Measurements from ENCODE around the gene PADI4.

The PADI4 gene

DNA sequence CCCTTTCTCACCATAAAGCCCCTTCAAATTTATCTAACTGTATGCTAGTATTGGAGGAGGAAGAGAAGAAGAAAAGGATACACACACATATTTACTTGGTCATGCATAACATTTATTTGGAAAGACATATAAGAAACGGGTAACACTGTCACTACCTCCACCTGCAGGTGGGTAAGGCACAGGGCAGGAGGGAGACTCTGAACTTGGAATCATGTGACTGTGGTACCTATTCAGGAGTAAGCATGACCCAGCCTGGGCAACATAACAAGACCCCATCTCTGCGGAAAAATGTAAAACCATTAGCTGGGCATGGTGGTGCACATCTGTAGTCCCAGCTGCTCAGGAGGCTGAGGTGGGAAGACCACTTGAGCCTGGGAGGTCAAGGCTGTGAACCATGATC lies 62.6 kb downstream of the PADI4 start:
- DNase-seq (ENCODE audit: extremely low read depth, low read depth) = no peak
- TF ChIP-seq, protein P1, sequence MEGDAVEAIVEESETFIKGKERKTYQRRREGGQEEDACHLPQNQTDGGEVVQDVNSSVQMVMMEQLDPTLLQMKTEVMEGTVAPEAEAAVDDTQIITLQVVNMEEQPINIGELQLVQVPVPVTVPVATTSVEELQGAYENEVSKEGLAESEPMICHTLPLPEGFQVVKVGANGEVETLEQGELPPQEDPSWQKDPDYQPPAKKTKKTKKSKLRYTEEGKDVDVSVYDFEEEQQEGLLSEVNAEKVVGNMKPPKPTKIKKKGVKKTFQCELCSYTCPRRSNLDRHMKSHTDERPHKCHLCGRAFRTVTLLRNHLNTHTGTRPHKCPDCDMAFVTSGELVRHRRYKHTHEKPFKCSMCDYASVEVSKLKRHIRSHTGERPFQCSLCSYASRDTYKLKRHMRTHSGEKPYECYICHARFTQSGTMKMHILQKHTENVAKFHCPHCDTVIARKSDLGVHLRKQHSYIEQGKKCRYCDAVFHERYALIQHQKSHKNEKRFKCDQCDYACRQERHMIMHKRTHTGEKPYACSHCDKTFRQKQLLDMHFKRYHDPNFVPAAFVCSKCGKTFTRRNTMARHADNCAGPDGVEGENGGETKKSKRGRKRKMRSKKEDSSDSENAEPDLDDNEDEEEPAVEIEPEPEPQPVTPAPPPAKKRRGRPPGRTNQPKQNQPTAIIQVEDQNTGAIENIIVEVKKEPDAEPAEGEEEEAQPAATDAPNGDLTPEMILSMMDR (IDR thresholded peaks at IDR 0.05; ENCODE audit: low read depth, low read length) = no peak

DNA sequence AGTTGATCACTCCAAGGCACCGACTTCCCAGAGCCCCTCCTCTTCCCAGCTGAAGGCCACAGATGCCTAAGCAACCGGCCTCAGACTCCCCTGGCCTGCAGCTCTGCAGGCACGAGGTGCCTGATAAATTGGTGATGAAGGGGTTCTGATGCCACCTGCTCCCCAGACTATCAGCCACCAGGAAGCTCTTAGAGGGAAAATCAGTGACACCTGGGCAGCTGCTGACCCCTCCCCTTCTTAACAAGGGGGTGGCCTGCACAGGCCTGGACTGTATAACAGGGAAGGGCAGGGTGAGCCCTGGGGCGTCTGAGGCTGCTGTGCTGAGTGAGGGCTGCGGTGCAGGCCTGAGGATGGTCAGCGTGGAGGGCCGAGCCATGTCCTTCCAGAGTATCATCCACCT lies 63.9 kb downstream of the PADI4 start, which contains the start of gene PADI6:
Gene PADI6 (plus strand): TSS at position 301 of the 400 bp plus-strand sequence. CDS start 50 bp downstream, at position 351.
- DNase-seq (ENCODE audit: extremely low read depth, low read depth) = no peak
- TF ChIP-seq, protein P1 (IDR thresholded peaks at IDR 0.05; ENCODE audit: low read depth, low read length) = no peak

DNA sequence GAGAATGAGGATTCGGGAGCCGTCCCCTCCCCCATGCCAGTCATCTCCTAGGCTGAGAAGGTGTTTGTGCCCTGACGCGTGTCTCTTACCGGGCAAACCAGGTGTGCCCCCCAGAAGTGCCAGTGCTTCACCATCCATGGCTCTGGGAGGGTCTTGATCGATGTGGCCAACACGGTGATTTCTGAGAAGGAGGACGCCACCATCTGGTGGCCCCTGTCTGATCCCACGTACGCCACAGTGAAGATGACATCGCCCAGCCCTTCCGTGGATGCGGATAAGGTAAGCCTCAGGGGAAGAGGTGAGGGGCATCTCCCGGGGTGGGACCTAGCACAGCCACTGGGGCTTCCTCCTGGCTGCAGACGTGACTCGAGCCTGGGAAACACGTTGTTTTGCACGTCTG lies 65.0 kb downstream of the PADI4 start:
- TF ChIP-seq, protein P1 (IDR thresholded peaks at IDR 0.05; ENCODE audit: low read depth, low read length) = no peak
- DNase-seq (ENCODE audit: extremely low read depth, low read depth) = no peak

DNA sequence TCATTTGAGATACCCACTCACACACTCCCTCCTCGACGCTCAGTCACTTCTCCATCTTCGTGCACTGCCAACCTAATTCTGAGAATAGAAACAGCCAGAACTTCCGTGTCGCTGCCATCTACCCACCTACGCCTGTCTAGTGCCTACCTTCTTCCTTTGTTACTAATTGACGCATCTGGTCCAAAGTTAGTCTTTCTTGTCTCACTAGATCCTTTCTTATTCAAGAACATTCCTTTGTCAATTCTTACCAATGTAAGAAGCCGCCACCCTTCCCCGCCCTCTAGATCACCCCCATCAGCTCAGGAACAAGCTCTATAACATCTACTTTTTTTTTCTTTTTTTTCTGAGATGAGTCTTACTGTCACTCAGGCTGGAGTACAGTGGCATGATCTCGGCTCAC lies 67.7 kb downstream of the PADI4 start:
- TF ChIP-seq, protein P1 (IDR thresholded peaks at IDR 0.05; ENCODE audit: low read depth, low read length) = no peak
- DNase-seq (ENCODE audit: extremely low read depth, low read depth) = no peak

DNA sequence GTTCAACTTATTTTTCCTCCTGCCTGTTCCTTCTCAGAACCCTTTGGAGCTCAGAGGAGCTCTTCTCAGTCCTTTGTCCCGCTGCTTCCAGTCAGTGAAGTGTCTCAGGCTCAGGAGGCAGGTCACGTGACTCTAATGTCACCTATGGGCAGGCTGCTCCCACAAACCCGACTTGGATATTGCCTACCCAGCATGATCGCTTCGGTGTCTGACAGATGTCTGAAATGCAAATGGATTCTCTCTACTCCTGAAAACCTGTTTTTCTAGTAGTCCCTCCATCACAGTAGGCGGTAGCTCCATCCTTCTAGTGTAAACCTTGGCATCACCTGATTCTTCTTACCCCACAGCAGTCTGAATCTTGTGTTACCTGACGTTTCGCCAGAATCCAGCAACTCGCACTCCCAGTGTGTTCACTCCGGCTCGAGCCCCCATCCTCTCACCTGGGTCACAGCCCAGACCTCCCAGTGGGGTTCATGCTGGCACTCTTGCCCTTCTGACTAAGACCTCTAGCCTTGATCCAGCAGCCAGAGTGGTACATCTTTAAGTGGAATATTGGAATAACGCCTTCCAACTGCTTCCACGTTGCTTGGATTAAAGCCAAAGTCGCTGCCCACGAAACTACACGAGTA lies 69.4 kb downstream of the PADI4 start:
- TF ChIP-seq, protein P1 (IDR thresholded peaks at IDR 0.05; ENCODE audit: low read depth, low read length) = no peak

DNA sequence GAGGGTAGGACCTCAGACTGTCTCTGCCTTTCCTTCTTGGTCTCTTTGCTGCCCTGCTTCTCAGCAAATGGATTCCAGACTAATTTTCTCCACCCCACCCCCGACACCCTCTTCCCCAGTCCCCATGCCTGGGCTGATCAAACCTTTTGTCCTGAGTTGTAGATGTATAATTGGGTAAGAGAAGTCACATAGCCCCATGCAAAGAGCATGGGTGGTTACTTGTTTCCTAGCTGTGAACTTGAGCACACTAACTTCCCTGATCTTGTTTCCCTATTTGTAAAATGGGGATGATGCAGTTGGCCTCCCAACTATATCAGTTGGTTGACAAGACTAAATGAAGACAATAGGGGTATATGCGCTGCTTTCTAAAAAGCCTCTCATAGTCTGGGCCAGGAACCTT lies 73.2 kb downstream of the PADI4 start:
- TF ChIP-seq, protein P1 (IDR thresholded peaks at IDR 0.05; ENCODE audit: low read depth, low read length) = no peak
- DNase-seq (ENCODE audit: extremely low read depth, low read depth) = no peak

More for the DNA sequence above, 69.4 kb downstream of the PADI4 start:
- no peak for DNase-seq (ENCODE audit: extremely low read depth, low read depth)

DNA sequence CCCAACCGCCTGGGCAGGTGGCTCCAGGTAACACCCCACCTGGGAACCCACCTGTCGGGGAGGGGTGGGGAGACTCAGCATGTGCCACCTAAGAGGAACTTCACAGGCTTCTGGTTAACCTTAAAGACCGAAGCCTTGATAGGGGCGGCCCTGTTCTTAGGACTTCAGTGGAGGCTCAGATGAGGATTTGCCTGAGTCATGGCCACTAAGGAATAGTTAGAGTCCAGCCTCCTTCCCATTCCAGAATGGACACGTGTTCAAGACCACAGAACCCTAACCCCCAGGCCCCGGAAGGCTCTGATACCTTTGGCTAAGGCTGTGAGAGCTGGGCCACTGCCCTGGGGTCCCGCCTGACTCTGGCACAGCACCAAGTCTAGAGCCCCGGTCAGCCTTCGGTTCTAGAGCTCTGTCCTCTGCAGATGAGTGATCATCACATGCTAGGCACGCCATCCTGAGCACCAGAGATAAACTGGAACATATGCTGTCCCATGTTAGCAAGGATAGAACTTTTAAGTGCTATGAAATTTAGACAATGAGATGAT lies 84.3 kb downstream of the PADI4 start:
- no peak for DNase-seq (ENCODE audit: extremely low read depth, low read depth)
- TF ChIP-seq, protein P1 (IDR thresholded peaks at IDR 0.05; ENCODE audit: low read depth, low read length) = no peak
